Smooth muscle cell (in vitro differentiated cells): Measurements from ENCODE around the gene HOXC9. TPM values are rescaled to one million over a fixed set of nuclear protein-coding genes. Genes with fewer than 3 reads are reported as not detected.

Experiments
- DNase-seq: peaks from one replicate; lab custom pipeline; 2025; ENCODE audit not compliant: unreplicated experiment; lab: John Stamatoyannopoulos, UW
- H2AFZ ChIP-seq: fragments of 200-600 bp; sonication (generic); 2 replicates; pipeline ENCODE4 v1.6.0; 2016; ENCODE audit warnings: antibody characterized with exemption, low read depth, mild to moderate bottlenecking
- H3F3A ChIP-seq: fragments of 200-600 bp; sonication (generic); 2 replicates; pipeline ENCODE4 v1.6.0; 2017; ENCODE audit warnings: antibody characterized with exemption, low read depth
- H3K27ac ChIP-seq: fragments of 200-600 bp; sonication (generic); 2 replicates; pipeline ENCODE4 v1.5.1; 2016; ENCODE audit warnings: low read depth, mild to moderate bottlenecking
- H3K27me3 ChIP-seq: fragments of 200-600 bp; sonication (generic); 2 replicates; pipeline ENCODE4 v1.6.1; 2016; ENCODE audit warnings: low read depth, mild to moderate bottlenecking
- H3K36me3 ChIP-seq: fragments of 200-600 bp; sonication (generic); 2 replicates; pipeline ENCODE4 v1.5.1; 2016; ENCODE audit warnings: low read depth
- H3K4me1 ChIP-seq: fragments of 200-600 bp; sonication (generic); 2 replicates; pipeline ENCODE4 v1.5.1; 2016; ENCODE audit warnings: low read depth
- H3K4me2 ChIP-seq: fragments of 200-600 bp; sonication (generic); 2 replicates; pipeline ENCODE4 v1.6.0; 2016; ENCODE audit warnings: mild to moderate bottlenecking
- H3K4me3 ChIP-seq: fragments of 200-600 bp; sonication (generic); 2 replicates; pipeline ENCODE4 v1.5.1; 2016; ENCODE audit warnings: mild to moderate bottlenecking
- H3K79me2 ChIP-seq: fragments of 200-600 bp; sonication (generic); 2 replicates; pipeline ENCODE4 v1.6.0; 2016; ENCODE audit warnings: low read depth, mild to moderate bottlenecking
- H3K9ac ChIP-seq: fragments of 200-600 bp; sonication (generic); 2 replicates; pipeline ENCODE4 v1.6.0; 2016; ENCODE audit warnings: low read depth
- H3K9me3 ChIP-seq: fragments of 200-600 bp; sonication (generic); replicated peaks from 2 replicates; pipeline ENCODE4 v1.5.1; 2016; ENCODE audit warnings: low read depth
- H4K20me1 ChIP-seq: fragments of 200-600 bp; sonication (generic); 2 replicates; pipeline ENCODE4 v1.6.0; 2016; ENCODE audit warnings: low read depth
- WGBS: methylation state at CpG from one replicate; pipeline ENCODE4 v1.1.7; 2016; ENCODE audit warnings: low lambda C conversion rate; 5-methylcytosine and 5-hydroxymethylcytosine counted together
- polyA plus RNA-seq: library from polyadenylated mRNA; unstranded; fragments of >200 nt; fragmentation: Nextera tagmentation; extraction: Ambion mirVana; gene quantifications from 2 replicates; pipeline ENCODE4 v1.2.1, GENCODE V29; 2016
- total RNA-seq: library from RNA; depleted of rRNA; stranded (reverse); fragments of >200 nt; gene quantifications from 2 replicates; pipeline ENCODE4 v1.2.3, GENCODE V29; 2014
- TF ChIP-seq, protein P1 (sequence below): fragments of 200-600 bp; sonication (generic); IDR thresholded peaks from 2 replicates; pipeline ENCODE4 v1.5.1; 2017; ENCODE audit warnings: borderline replicate concordance, mild to moderate bottlenecking, antibody characterized with exemption; ENCODE audit not compliant: insufficient read depth, poor library complexity, severe bottlenecking

The HOXC9 gene
- total and polyA plus RNA-seq, 2 experiments from 2014 or later: 1.2 to 2.7 TPM

DNA sequence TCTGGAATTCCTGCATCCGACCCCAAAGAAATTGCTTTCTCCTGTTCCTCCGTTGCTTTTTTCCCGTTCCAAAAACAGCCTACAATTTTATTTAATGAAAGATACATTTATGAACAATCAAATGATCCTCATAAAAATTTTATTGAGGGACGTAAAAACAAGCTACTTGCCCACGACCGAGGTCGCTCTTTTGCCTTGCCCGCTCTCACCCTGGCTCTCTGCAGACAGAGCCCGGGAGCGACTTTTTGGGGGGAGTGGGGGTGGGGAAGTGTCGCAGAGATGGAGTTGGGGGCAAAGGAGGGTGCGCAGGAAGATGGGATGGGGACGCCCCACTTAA is 1.1 kb upstream of the HOXC9 start:
- TF ChIP-seq, protein P1, sequence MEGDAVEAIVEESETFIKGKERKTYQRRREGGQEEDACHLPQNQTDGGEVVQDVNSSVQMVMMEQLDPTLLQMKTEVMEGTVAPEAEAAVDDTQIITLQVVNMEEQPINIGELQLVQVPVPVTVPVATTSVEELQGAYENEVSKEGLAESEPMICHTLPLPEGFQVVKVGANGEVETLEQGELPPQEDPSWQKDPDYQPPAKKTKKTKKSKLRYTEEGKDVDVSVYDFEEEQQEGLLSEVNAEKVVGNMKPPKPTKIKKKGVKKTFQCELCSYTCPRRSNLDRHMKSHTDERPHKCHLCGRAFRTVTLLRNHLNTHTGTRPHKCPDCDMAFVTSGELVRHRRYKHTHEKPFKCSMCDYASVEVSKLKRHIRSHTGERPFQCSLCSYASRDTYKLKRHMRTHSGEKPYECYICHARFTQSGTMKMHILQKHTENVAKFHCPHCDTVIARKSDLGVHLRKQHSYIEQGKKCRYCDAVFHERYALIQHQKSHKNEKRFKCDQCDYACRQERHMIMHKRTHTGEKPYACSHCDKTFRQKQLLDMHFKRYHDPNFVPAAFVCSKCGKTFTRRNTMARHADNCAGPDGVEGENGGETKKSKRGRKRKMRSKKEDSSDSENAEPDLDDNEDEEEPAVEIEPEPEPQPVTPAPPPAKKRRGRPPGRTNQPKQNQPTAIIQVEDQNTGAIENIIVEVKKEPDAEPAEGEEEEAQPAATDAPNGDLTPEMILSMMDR: no peak
- peaks cover 7% of the 10 kb centered on the region for H3K4me1 ChIP-seq
- no peak overlapping the region for H3K4me2 ChIP-seq
- no peaks in the 10 kb centered on the region for H3K9me3 ChIP-seq
- WGBS: 37% methylated on average over 13 of the region's 13 CpGs
- no peaks in the 10 kb centered on the region for H4K20me1 ChIP-seq
- H2AFZ ChIP-seq: no peak overlapping the region
- H3F3A ChIP-seq: no peaks in the 10 kb centered on the region
- H3K27ac ChIP-seq: no peak overlapping the region
- no peak overlapping the region for H3K4me3 ChIP-seq
- peaks cover 100% of the 10 kb centered on the region for H3K27me3 ChIP-seq
- DNase-seq: no peak
- no peak overlapping the region for H3K9ac ChIP-seq
- H3K36me3 ChIP-seq: no peaks in the 10 kb centered on the region
- no peaks in the 10 kb centered on the region for H3K79me2 ChIP-seq

- no peaks in the 10 kb centered on the region for H4K20me1 ChIP-seq
- peak overlapping the region; percentile 56 for H3K4me3 ChIP-seq
- H3K27me3 ChIP-seq: peaks cover 100% of the 10 kb centered on the region
- peak overlapping the region; percentile 83 for H2AFZ ChIP-seq
- H3F3A ChIP-seq: no peaks in the 10 kb centered on the region
- WGBS: 5% methylated on average over 27 of the region's 35 CpGs
- H3K9me3 ChIP-seq: no peaks in the 10 kb centered on the region
- DNase-seq: no peak
- no peaks in the 10 kb centered on the region for H3K36me3 ChIP-seq
- TF ChIP-seq, protein P1: no peak
- H3K79me2 ChIP-seq: no peaks in the 10 kb centered on the region
- H3K4me1 ChIP-seq: peaks cover 7% of the 10 kb centered on the region
- no peak overlapping the region for H3K27ac ChIP-seq
- peak overlapping the region; percentile 78 for H3K9ac ChIP-seq
- H3K4me2 ChIP-seq: peak overlapping the region; percentile 87
Observed at GRCh38 chr12:53999559-54000115, 324 bp upstream of the HOXC9 start.

DNA sequence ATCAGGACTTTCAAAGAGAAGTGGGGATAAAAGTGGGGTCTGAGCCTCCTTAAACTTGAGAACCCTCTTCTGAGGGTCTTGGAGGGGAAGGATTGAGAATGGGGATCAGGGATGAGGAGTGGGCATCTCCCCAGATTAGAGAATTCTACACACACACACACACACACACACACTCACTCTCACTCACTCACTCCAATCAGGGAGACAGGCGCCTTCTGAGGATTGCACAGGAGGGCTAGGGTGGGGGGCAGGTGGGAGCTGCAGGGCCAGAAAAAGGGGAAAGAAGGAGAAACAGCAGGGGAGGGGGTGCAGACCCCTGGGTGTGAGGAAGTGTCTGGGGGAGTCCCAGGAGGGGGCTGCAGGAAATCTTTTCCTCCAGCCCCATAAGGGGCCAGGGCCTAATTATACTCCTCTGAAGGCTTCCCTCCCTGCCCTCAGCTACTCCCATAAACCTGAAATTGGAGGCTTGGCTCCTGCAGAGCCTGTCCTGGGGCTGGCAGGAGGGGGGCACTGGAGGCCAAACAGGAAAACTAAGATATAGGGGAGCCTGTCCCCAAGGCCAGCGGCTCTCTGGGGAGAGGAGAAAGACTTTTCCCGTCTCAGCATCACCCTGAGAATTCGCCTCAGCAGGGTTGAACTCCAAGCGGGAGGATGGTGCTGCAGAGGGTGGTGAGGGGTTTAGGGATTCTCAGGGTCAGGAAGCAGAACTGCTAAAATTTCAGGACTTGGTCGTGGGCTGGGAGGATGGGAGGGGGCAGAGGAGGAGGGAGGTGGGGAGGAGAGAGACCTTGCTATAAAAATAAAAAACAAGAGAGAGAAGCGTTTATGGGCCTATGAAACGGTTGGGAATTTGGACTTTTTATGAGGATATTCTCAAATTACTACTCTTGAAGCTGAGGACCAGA is 1.6 kb downstream of the HOXC9 start:
- no peak overlapping the region for H3K9ac ChIP-seq
- no peak overlapping the region for H3K4me3 ChIP-seq
- DNase-seq: no peak
- H3K36me3 ChIP-seq: no peaks in the 10 kb centered on the region
- H3K27me3 ChIP-seq: peaks cover 100% of the 10 kb centered on the region
- H3K4me2 ChIP-seq: no peak overlapping the region
- TF ChIP-seq, protein P1: no peak
- H3K27ac ChIP-seq: no peak overlapping the region
- peaks cover 7% of the 10 kb centered on the region for H3K4me1 ChIP-seq
- no peaks in the 10 kb centered on the region for H3F3A ChIP-seq
- no peak overlapping the region for H2AFZ ChIP-seq
- H3K79me2 ChIP-seq: no peaks in the 10 kb centered on the region
- 17% methylated on average over 8 of the region's 8 CpGs for WGBS
- H4K20me1 ChIP-seq: no peaks in the 10 kb centered on the region
- no peaks in the 10 kb centered on the region for H3K9me3 ChIP-seq
